GM12872 (cell line): ENCODE data around the gene HNRNPU.

Source experiments
- CTCF ChIP-seq: IDR thresholded peaks from 3 replicates; pipeline ENCODE4 v1.5.1; 2011; ENCODE audit warnings: low read depth, mild to moderate bottlenecking, low read length, moderate library complexity; ENCODE audit not compliant: insufficient read depth

HNRNPU gene

GRCh38 chr1:244864253-244865027 lies at the start of gene HNRNPU:
TSS of gene HNRNPU (minus strand) at chr1:244864543. CDS start at chr1:244864307, 236 bp downstream.
- TF ChIP-seq CTCF = peak; percentile 40; the same call in 1 of the 3 replicates

DNA sequence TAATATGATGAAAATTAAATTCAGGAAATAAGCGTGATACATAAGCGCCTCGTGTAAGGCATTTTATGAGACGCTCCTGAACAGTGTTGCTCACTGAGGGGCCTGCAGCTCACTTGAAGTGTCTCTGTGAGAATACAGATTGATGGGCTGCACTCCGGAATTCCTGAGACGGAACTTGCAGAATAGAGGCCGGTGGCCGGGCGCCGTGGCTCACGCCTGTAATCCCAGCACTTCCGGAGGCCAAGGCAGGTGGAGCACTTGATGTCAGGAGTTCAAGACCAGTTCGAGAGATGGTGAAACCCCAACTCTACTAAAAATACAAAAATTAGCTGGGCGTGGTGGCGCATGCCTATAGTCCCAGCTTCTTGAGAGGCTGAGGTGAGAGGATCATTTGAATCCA lies 49.5 kb upstream of the HNRNPU start:
- no peak for TF ChIP-seq CTCF

DNA sequence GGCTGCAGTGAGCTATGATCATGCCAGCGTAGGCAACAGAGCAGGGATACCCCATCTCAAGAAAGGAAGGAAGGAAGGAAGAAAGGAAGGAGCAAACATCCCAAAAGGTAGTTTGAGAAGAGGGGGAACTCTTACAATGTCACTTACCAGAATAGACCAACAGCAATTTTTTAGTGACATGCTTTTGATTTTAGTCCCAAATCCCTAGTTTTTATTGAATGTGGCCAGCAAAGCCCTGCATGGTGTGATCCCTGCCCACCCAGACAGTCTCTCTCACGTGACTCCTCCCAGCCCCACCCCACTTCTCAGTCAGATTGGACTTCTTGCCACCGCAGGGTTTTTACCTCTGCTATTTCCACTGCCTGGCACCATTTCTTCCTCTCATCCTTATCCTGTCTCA lies 39.8 kb upstream of the HNRNPU start:
- TF ChIP-seq CTCF = no peak

DNA sequence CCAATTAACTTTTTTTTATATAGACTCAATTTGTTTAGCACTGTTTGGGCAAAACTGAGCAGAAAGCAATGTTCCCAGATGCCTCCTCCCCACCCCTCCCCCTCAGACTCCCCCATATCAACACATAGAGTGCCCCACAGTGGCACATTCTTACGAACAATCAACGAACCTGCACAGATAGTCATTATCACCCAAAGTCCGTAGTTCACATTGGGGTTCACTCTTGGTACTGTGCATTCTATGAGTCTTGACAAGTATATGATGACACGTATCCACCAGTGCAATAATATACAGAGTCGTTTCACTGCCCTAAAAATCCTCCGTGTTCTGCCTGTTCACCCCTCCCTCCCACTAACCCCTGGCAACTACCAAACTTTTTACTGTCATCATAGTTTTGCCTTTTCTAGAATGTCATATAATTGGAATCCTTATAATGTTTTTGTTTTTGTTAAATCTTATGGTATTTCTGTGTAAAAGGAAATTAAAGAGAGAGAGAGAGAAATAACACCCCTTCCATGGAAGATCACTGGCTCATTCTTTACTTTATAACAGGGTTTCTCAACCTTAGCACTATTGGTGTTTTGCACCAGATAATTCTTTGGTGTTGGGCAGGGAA lies 37.2 kb upstream of the HNRNPU start:
- TF ChIP-seq CTCF = no peak

GRCh38 chr1:244897476-244898254 lies 33.3 kb upstream of the HNRNPU start:
- no peak for TF ChIP-seq CTCF

GRCh38 chr1:244896550-244896949 lies 32.2 kb upstream of the HNRNPU start:
- no peak for TF ChIP-seq CTCF

GRCh38 chr1:244893836-244894235 lies 29.5 kb upstream of the HNRNPU start:
- TF ChIP-seq CTCF = no peak
